Activated naive CD4-positive, alpha-beta T cell treated with anti-CD3 and anti-CD28 coated beads, Interleukin-2, amount 50 U/mL, for 24 hours (primary cell): ENCODE results near the gene GPER1.
"Not testable (repeated sequence)": the region's sequence is repeated elsewhere in the genome, so short reads cannot be mapped to it uniquely, and the experiment has no call there.

Experiments used
- H3K27ac Mint-ChIP-seq: one replicate; pipeline ENCODE4 v1.8.0; 2021; ENCODE audit warnings: mild to moderate bottlenecking, mixed read lengths
- H3K27me3 Mint-ChIP-seq: one replicate; pipeline ENCODE4 v1.8.0; 2021; ENCODE audit warnings: mixed read lengths
- H3K36me3 Mint-ChIP-seq: one replicate; pipeline ENCODE4 v1.8.0; 2021; ENCODE audit warnings: mixed read lengths
- H3K4me1 Mint-ChIP-seq: one replicate; pipeline ENCODE4 v1.8.0; 2021; ENCODE audit warnings: mixed read lengths
- H3K4me3 Mint-ChIP-seq: one replicate; pipeline ENCODE4 v1.8.0; 2021; ENCODE audit warnings: mild to moderate bottlenecking, mixed read lengths
- H3K9me3 Mint-ChIP-seq: one replicate; pipeline ENCODE4 v1.8.0; 2021; ENCODE audit warnings: mixed read lengths

Gene GPER1

GRCh38 chr7:1124164-1124563, 36.3 kb downstream of the GPER1 start:
- Mint-ChIP-seq H3K27ac (no peak overlapping the region), H3K4me1 (peaks cover 4% of the 10 kb centered on the region), H3K27me3 (no peaks in the 10 kb centered on the region), H3K9me3 (no peaks in the 10 kb centered on the region), H3K4me3 (no peak overlapping the region), H3K36me3 (peaks cover 3% of the 10 kb centered on the region)

- H3K27me3 Mint-ChIP-seq = no peaks in the 10 kb centered on the region
- H3K9me3 Mint-ChIP-seq = no peaks in the 10 kb centered on the region
- no peaks in the 10 kb centered on the region for H3K4me1 Mint-ChIP-seq
- no peak overlapping the region for H3K27ac Mint-ChIP-seq
- peaks cover 3% of the 10 kb centered on the region for H3K36me3 Mint-ChIP-seq
- no peak overlapping the region for H3K4me3 Mint-ChIP-seq
Observed at GRCh38 chr7:1124816-1125602, 37.1 kb downstream of the GPER1 start.

GRCh38 chr7:1125603-1125969, 37.7 kb downstream of the GPER1 start:
- H3K9me3 Mint-ChIP-seq = no peaks in the 10 kb centered on the region
- H3K36me3 Mint-ChIP-seq = peaks cover 3% of the 10 kb centered on the region
- H3K4me1 Mint-ChIP-seq = no peaks in the 10 kb centered on the region
- H3K4me3 Mint-ChIP-seq = no peak overlapping the region
- no peaks in the 10 kb centered on the region for H3K27me3 Mint-ChIP-seq
- no peak overlapping the region for H3K27ac Mint-ChIP-seq

- Mint-ChIP-seq H3K27me3 (no peaks in the 10 kb centered on the region), H3K27ac (no peak overlapping the region), H3K36me3 (peaks cover 6% of the 10 kb centered on the region), H3K4me1 (peaks cover 3% of the 10 kb centered on the region), H3K9me3 (peaks cover 4% of the 10 kb centered on the region), H3K4me3 (no peak overlapping the region)
Observed at GRCh38 chr7:1127001-1127400, 39.1 kb downstream of the GPER1 start.

GRCh38 chr7:1129431-1129830, 41.5 kb downstream of the GPER1 start:
- H3K27ac Mint-ChIP-seq = no peak overlapping the region

GRCh38 chr7:1130021-1130990, 42.4 kb downstream of the GPER1 start:
- Mint-ChIP-seq H3K27me3 (no peaks in the 10 kb centered on the region), H3K9me3 (peaks cover 4% of the 10 kb centered on the region), H3K4me1 (peaks cover 3% of the 10 kb centered on the region), H3K4me3 (no peak overlapping the region), H3K36me3 (peaks cover 10% of the 10 kb centered on the region), H3K27ac (no peak overlapping the region)

More at GRCh38 chr7:1129431-1129830, 41.5 kb downstream of the GPER1 start:
- peaks cover 3% of the 10 kb centered on the region for H3K4me1 Mint-ChIP-seq
- H3K36me3 Mint-ChIP-seq = peaks cover 10% of the 10 kb centered on the region
- H3K4me3 Mint-ChIP-seq = no peak overlapping the region
- no peaks in the 10 kb centered on the region for H3K27me3 Mint-ChIP-seq
- peaks cover 4% of the 10 kb centered on the region for H3K9me3 Mint-ChIP-seq

GRCh38 chr7:1131471-1132265, 43.8 kb downstream of the GPER1 start:
- H3K36me3 Mint-ChIP-seq = peaks cover 10% of the 10 kb centered on the region
- H3K27me3 Mint-ChIP-seq = no peaks in the 10 kb centered on the region
- peaks cover 5% of the 10 kb centered on the region for H3K4me1 Mint-ChIP-seq

GRCh38 chr7:1134951-1135350, 47.0 kb downstream of the GPER1 start:
- no peak overlapping the region for H3K4me3 Mint-ChIP-seq
- H3K9me3 Mint-ChIP-seq = peaks cover 4% of the 10 kb centered on the region
- H3K36me3 Mint-ChIP-seq = peaks cover 8% of the 10 kb centered on the region
- H3K27ac Mint-ChIP-seq = no peak overlapping the region
- H3K4me1 Mint-ChIP-seq = peaks cover 18% of the 10 kb centered on the region
- no peaks in the 10 kb centered on the region for H3K27me3 Mint-ChIP-seq

More at GRCh38 chr7:1131471-1132265, 43.8 kb downstream of the GPER1 start:
- Mint-ChIP-seq H3K27ac (no peak overlapping the region), H3K9me3 (peaks cover 4% of the 10 kb centered on the region), H3K4me3 (no peak overlapping the region)

- H3K27me3 Mint-ChIP-seq = no peaks in the 10 kb centered on the region
- H3K4me1 Mint-ChIP-seq = peaks cover 18% of the 10 kb centered on the region
- H3K27ac Mint-ChIP-seq = peak overlapping the region; percentile 96
- H3K36me3 Mint-ChIP-seq = peaks cover 5% of the 10 kb centered on the region
- H3K9me3 Mint-ChIP-seq = peaks cover under 1% of the 10 kb centered on the region
- peak overlapping the region; percentile 87 for H3K4me3 Mint-ChIP-seq
Observed at GRCh38 chr7:1136841-1137516, 49.1 kb downstream of the GPER1 start.

- H3K27me3 Mint-ChIP-seq = no peaks in the 10 kb centered on the region
- peaks cover 4% of the 10 kb centered on the region for H3K36me3 Mint-ChIP-seq
- H3K4me3 Mint-ChIP-seq = peak overlapping the region; percentile 91
- peak overlapping the region; percentile 96 for H3K27ac Mint-ChIP-seq
- H3K4me1 Mint-ChIP-seq = peaks cover 18% of the 10 kb centered on the region
- H3K9me3 Mint-ChIP-seq = no peaks in the 10 kb centered on the region
Observed at GRCh38 chr7:1137517-1138167, 49.7 kb downstream of the GPER1 start.

GRCh38 chr7:1140476-1141104, 52.7 kb downstream of the GPER1 start:
- H3K27ac Mint-ChIP-seq = no peak overlapping the region
- H3K9me3 Mint-ChIP-seq = no peaks in the 10 kb centered on the region
- peaks cover 18% of the 10 kb centered on the region for H3K4me1 Mint-ChIP-seq
- H3K27me3 Mint-ChIP-seq = no peaks in the 10 kb centered on the region
- H3K36me3 Mint-ChIP-seq = no peaks in the 10 kb centered on the region
- H3K4me3 Mint-ChIP-seq = no peak overlapping the region

GRCh38 chr7:1141651-1142050, 53.7 kb downstream of the GPER1 start:
- Mint-ChIP-seq H3K4me3 (no peak overlapping the region), H3K27ac (no peak overlapping the region), H3K27me3 (no peaks in the 10 kb centered on the region), H3K4me1 (peaks cover 16% of the 10 kb centered on the region), H3K36me3 (no peaks in the 10 kb centered on the region), H3K9me3 (no peaks in the 10 kb centered on the region)

- Mint-ChIP-seq H3K36me3 (no peaks in the 10 kb centered on the region), H3K4me1 (peaks cover 12% of the 10 kb centered on the region), H3K9me3 (no peaks in the 10 kb centered on the region), H3K27me3 (no peaks in the 10 kb centered on the region), H3K27ac (no peak overlapping the region), H3K4me3 (no peak overlapping the region)
Observed at GRCh38 chr7:1142051-1142635, 54.2 kb downstream of the GPER1 start.

- H3K36me3 Mint-ChIP-seq, H3K4me1 Mint-ChIP-seq, H3K4me3 Mint-ChIP-seq, H3K9me3 Mint-ChIP-seq, H3K27me3 Mint-ChIP-seq, H3K27ac Mint-ChIP-seq: not testable (repeated sequence)
Observed at GRCh38 chr7:1143031-1143430, 55.1 kb downstream of the GPER1 start.
